ENCODE measurements around the gene SNX32. TPM values are rescaled to one million over a fixed set of nuclear protein-coding genes. Genes with fewer than 3 reads are reported as not detected.

The SNX32 gene
- total and polyA plus RNA-seq, 9 of the 15 experiments (the other 6 are each of a cell fraction or from before 2014, with no cell fraction given), result 0.03 TPM; not detected in 7

DNA sequence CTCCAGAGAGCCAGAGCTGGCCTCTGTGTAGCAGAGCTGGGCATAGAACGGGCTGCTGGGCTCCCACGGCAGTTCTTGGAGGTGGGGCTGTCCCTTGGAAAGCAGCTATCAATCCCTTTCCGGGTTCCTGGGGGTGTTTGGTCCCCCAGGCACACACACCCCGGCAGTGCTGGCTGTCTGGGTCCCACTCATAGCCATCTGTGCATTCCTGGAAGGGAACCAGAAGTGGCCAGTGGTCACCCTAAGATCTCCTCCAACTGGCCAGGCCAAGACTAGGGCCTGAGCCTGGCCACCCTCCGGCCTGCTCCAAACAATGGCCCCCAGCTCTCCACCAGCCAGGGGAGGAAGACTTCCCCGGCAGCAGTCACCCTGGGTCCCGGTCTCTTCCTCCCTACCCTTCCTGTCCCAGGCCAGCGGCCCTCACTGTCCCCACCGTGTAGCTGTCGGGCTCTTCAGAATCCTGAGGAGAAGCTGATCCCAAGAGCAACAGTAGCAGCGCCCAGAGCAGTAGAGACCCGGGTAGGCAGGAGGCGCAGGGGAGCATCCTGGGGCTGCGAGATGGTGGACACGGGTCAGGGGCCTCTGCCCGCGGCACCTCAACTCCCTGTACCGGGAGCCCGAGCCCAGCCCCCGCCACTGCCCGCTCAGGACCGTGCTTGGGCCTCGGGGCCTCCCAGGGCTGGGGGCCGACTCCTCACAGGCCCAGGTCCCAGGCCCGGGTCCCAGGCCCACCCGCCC, 38.2 kb downstream of the SNX32 start:
- CTCF ChIA-PET (ENCODE audit: low intra/inter-chr PET ratio), result no interaction called here
- no peaks in the 10 kb centered on the region for H3K27me3 ChIP-seq (ENCODE audit: control insufficient read depth in 2 of 2, insufficient read depth in 2 of 2, low read length in 2 of 2)
- TF ChIP-seq, protein P1, sequence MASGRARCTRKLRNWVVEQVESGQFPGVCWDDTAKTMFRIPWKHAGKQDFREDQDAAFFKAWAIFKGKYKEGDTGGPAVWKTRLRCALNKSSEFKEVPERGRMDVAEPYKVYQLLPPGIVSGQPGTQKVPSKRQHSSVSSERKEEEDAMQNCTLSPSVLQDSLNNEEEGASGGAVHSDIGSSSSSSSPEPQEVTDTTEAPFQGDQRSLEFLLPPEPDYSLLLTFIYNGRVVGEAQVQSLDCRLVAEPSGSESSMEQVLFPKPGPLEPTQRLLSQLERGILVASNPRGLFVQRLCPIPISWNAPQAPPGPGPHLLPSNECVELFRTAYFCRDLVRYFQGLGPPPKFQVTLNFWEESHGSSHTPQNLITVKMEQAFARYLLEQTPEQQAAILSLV (tag; IDR thresholded peaks at IDR 0.05), result no peak
- peak; percentile 48 for TF ChIP-seq POLR2G (IDR thresholded peaks at IDR 0.05; ENCODE audit: low read depth, low read length)
- BruUV-seq (replicated peaks), result no TSS peak
- ATAC-seq, result no peak
- FAIRE-seq, result no peak
- intact Hi-C loops (cut with micrococcal nuclease) (no loop called here), in situ Hi-C loops (cut with MboI) (no loop called here)
- peaks cover 22 to 55% of the 10 kb centered on the region in 2 experiments for H3K4me1 ChIP-seq (replicated peaks in 1 of 2; ENCODE audit: control insufficient read depth in 2 of 2, insufficient read depth in 2 of 2, low read length in 2 of 2)
- H3K9me3 ChIP-seq (replicated peaks; ENCODE audit: control insufficient read depth, insufficient read depth, low read depth, low read length), result no peaks in the 10 kb centered on the region
- no peak overlapping the region for H3K4me3 ChIP-seq
- H3K9ac ChIP-seq (ENCODE audit: insufficient read depth in 1 of 2, low read depth in 2 of 2, low read length in 2 of 2), result peak overlapping the region in 1 of 2 experiments; percentile 81; a peak in 2 of 4 replicates
- H3K4me2 ChIP-seq (ENCODE audit: insufficient read depth, low read length), result no peak overlapping the region
- H3K27ac ChIP-seq (ENCODE audit: extremely low read depth, low read depth, low read length), result peak overlapping the region; percentile 22; the same call in 1 of the 3 replicates
- no peak overlapping the region for H2AFZ ChIP-seq (ENCODE audit: low read depth, low read length)
- H4K20me1 ChIP-seq (replicated peaks; ENCODE audit: control insufficient read depth, insufficient read depth, low read length), result no peaks in the 10 kb centered on the region
- no peaks in the 10 kb centered on the region for H3K9me1 ChIP-seq (ENCODE audit: control insufficient read depth, insufficient read depth, low read length)
- peaks cover 14% of the 10 kb centered on the region; the same call in 2 of the 3 replicates for H3K36me3 ChIP-seq (ENCODE audit: control insufficient read depth, insufficient read depth, low read length)
- 72% methylated on average over 15 of the region's 26 CpGs for WGBS (ENCODE audit: insufficient coverage, low coverage, missing lambda C conversion rate)
- DNase-seq (ENCODE audit: extremely low read depth in 1 of 4, low spot score in 3 of 4), result no peak
- POLR2A ChIA-PET, result interaction anchor here (0.5 to 8.2 kb wide), 12 partner anchors 9 to 219 kb away, joined by 3 to 151 read pairs (median 3); partner anchors contain the start of genes CCDC85B, CFL1, CTSW and FIBP
- H3K79me2 ChIP-seq (ENCODE audit: control insufficient read depth, insufficient read depth, low read length), result no peaks in the 10 kb centered on the region
